ENCODE data around the gene C10orf67.

C10orf67 gene

GRCh38 chr10:23381298-23382040 is 36.9 kb upstream of the C10orf67 start:
- no peak for TF ChIP-seq CTCF (IDR thresholded peaks at IDR 0.05; ENCODE audit: low read depth, low read length, missing control alignments)
- DNase-seq (ENCODE audit: low read depth), result no peak

DNA sequence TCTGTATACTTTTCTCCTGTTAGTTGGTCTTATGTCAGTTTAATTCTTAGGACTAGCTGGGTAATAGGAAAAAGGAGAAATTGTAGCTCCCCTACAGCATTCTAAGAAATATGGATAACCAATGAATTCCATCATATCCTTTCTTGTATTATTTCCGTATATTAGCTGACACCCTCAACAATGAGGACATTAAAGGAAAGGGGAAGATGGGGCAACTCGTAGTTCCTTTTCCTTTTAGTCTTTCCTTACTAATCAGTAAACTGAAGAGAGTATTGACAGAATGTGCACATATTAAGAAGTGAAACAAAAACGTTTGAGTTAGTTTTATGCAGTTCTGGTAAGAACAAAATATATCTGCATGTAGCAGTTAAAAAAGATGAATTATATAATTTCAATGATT is 35.1 kb upstream of the C10orf67 start:
- no peak for TF ChIP-seq CTCF (IDR thresholded peaks at IDR 0.05; ENCODE audit: low read depth, low read length, missing control alignments)
- no peak overlapping the region for H3K4me3 ChIP-seq (ENCODE audit: low read depth, low read length)
- no peak for DNase-seq (ENCODE audit: low read depth)

More at GRCh38 chr10:23381298-23382040, 36.9 kb upstream of the C10orf67 start:
- H3K4me3 ChIP-seq (ENCODE audit: low read depth, low read length), result no peak overlapping the region

DNA sequence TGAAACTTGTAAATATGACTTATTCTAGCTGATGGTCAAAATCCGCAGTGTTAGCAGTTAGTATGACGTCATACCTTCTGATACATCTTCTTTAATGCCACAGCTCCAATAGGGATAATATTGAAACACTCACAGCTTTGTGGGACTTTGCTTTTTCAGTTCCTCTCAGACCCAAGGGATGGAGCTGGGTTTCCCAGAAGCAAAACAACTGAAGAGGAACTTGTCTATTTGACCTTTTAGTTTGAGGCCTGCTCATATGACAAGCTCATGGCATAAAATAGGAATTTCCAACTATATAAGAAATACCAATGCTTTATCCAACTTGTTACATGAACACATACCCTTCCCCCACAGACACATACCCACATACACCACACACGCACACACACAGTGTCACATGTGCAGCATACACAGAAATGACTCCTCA is 31.6 kb upstream of the C10orf67 start:
- no peak overlapping the region for H3K4me3 ChIP-seq (ENCODE audit: low read depth, low read length)
- DNase-seq (ENCODE audit: low read depth), result no peak
- no peak for TF ChIP-seq CTCF (IDR thresholded peaks at IDR 0.05; ENCODE audit: low read depth, low read length, missing control alignments)

DNA sequence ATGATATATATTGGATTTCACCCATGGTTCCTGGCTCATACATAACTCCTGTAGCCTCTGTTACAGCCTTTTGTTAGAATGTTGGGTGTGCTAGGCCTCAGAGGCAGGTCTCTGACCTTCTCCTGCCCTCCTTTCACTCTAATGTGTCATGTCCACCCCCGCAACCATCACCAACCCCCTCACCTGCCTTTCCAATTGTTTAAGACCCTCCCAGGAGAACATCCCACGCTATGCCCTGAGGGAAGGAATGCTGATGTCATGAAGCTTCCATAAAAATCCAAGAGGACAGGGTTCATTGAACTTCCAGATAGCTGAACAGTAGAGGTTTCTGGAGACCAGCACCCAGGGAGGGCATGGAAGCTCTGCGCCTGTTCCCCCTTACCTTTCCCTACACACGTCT is 30.8 kb upstream of the C10orf67 start:
- no peak overlapping the region for H3K4me3 ChIP-seq (ENCODE audit: low read depth, low read length)
- TF ChIP-seq CTCF (IDR thresholded peaks at IDR 0.05; ENCODE audit: low read depth, low read length, missing control alignments), result no peak
- no peak for DNase-seq (ENCODE audit: low read depth)

DNA sequence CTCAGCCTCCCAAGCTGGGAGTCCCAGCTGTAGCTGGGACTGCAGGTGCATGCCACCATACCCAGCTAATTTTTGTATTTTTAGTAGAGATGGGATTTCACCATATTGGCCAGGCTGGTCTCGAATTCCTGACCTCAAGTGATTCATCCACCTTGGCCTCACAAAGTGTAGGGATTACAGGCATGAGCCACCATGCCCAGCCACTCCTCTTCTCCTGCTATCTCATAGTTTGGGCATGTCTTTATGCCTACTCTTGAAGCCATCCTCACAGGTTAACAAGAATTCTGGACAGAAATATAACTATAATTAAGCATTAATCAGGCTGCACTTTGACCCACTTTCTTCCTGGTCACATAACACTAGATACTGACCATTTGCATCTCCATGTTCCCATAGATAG is 28.6 kb upstream of the C10orf67 start:
- no peak for TF ChIP-seq CTCF (IDR thresholded peaks at IDR 0.05; ENCODE audit: low read depth, low read length, missing control alignments)
- DNase-seq (ENCODE audit: low read depth), result no peak
- H3K4me3 ChIP-seq (ENCODE audit: low read depth, low read length), result no peak overlapping the region

- H3K4me3 ChIP-seq (ENCODE audit: low read depth, low read length), result no peak overlapping the region
- DNase-seq (ENCODE audit: low read depth), result no peak
- no peak for TF ChIP-seq CTCF (IDR thresholded peaks at IDR 0.05; ENCODE audit: low read depth, low read length, missing control alignments)
These were observed 26.5 kb upstream of the C10orf67 start for GRCh38 chr10:23371073-23371472.

DNA sequence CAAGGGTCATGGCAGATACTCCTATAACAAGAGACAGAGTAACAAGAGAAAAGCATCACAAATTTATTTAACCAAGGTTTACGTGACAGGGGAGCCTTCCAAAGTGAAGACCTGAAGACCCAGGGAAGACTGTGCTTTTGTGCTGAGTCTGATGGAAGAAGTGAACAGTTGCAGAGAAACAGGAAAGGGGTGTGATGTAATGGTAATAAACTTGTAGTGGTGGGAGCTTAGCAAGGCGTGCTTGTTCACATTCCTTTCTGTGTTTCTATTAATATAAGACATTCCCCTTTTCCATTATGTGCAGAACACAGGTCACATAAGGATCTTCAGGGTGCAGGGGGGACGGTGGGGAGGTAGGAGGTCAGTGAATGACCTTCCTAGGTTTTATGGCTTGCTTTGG is 25.5 kb upstream of the C10orf67 start:
- H3K4me3 ChIP-seq (ENCODE audit: low read depth, low read length), result no peak overlapping the region
- TF ChIP-seq CTCF (IDR thresholded peaks at IDR 0.05; ENCODE audit: low read depth, low read length, missing control alignments), result no peak
- no peak for DNase-seq (ENCODE audit: low read depth)
